ENCODE measurements around the gene SLC5A12. TPM values are rescaled to one million over a fixed set of nuclear protein-coding genes. Genes with fewer than 3 reads are reported as not detected.

Gene SLC5A12
- total RNA-seq, 2 experiments from 2014 or later = not detected

DNA sequence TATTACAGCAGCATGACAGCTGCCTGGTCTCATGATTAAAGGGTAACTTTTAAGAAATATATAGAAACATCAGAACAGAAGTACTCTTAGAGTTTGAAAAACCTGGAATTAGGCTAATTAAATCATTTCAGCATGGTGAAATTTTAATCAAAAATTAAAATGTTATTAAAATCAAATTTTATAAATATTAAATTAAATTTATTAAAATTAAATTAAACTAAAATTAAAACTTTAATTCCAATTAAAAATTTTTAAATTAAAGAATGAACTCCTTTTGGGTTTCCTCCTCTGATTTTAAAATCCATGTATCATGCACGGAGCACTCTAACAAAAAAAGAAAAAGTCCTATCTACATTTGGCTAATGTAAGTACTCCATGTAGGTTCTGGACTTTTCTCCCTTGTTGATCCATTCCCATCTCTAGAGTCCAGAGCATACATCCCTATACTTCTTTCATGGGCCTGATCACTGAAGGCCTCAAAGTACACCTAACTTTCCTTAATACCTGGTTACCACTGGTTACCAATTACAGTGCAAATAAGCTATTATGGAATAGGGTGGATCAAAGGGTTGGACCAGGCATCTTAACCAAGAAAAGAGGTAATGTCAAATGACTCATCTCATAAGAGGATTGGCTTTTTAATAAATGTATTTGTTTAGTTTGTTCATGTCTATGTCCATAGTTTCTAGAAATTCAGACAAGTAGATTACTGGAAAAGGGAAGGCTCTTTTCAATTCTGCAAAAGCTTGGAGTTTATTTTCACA is 101.4 kb downstream of the SLC5A12 start:
- DNase-seq = no peak
- H3K36me3 Mint-ChIP-seq = no peaks in the 10 kb centered on the region
- intact Hi-C loops (cut with micrococcal nuclease) = no loop called here
- no peak overlapping the region for H3K4me3 Mint-ChIP-seq
- H3K27ac Mint-ChIP-seq = no peak overlapping the region
- ChIA-PET CTCF (no interaction called here), POLR2A (no interaction called here)
- H3K27me3 Mint-ChIP-seq = no peaks in the 10 kb centered on the region
- peaks cover 2% of the 10 kb centered on the region for H3K9me3 Mint-ChIP-seq
- H3K4me1 Mint-ChIP-seq (ENCODE audit: low read depth) = no peaks in the 10 kb centered on the region

DNA sequence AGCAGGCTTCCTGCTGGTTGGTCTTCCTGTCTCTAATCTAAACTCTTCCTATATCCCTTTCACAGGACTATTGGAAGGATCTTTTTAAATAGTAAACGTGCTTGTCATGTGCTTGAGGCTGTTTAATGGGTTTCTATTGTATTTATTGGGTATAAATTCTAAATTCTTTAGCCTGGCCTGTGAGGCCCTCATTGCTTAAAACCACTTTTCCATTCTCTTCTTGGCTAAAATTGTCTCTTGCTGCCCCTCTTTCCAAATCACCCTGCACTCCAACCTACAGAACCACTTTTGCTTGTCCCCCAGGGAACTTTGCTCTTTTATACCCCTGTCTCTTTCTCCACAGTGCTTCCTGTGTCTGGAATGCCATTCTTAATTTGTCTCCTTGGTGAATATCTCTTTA is 103.4 kb downstream of the SLC5A12 start:
- H3K4me3 Mint-ChIP-seq = no peak overlapping the region
- H3K27me3 Mint-ChIP-seq = no peaks in the 10 kb centered on the region
- H3K36me3 Mint-ChIP-seq = no peaks in the 10 kb centered on the region
- CTCF ChIA-PET = no interaction called here
- DNase-seq = no peak
- POLR2A ChIA-PET = no interaction called here
- intact Hi-C loops (cut with micrococcal nuclease) = no loop called here
- H3K9me3 Mint-ChIP-seq = peaks cover 15% of the 10 kb centered on the region
- H3K4me1 Mint-ChIP-seq (ENCODE audit: low read depth) = no peaks in the 10 kb centered on the region
- H3K27ac Mint-ChIP-seq = no peak overlapping the region

Other genes starting within 250 kb of the SLC5A12 start
- gene MUC15, start 149.8 kb downstream of the SLC5A12 start, total RNA-seq = not detected

Measured in activated CD4-positive, alpha-beta memory T cell treated with anti-CD3 and anti-CD28 coated beads for 36 hours (primary cell).